Heart right ventricle (tissue), 16 donors: ENCODE measurements around the gene SLC38A2. TPM values are rescaled to one million over a fixed set of nuclear protein-coding genes. Genes with fewer than 3 reads are reported as not detected.

Experiments
- ATAC-seq, 8 donors: fragments of 200-7000 bp; cut with Tn5 transposase; one replicate each; pipeline ENCODE4 v1.9.1; 2020; ENCODE audit warnings: mild to moderate bottlenecking in 8 of 8, moderate library complexity in 8 of 8, moderate number of reproducible peaks in 1 of 8
- DNase-seq, 2 donors: peaks; one replicate each; pipeline ENCODE4 v3.0.0-alpha.2; 2020
- H3K27ac ChIP-seq, 10 donors: fragments of 200-600 bp; sonication (generic) in 2 of 10; one replicate each; pipeline versions ENCODE4 v1.5.0 to v1.8.0; 2020 to 2022; ENCODE audit warnings: mild to moderate bottlenecking in 3 of 10
- H3K27me3 ChIP-seq, 7 donors: fragments of 200-600 bp; one replicate each; pipeline ENCODE4 v1.8.0; 2021 to 2022; ENCODE audit warnings: mild to moderate bottlenecking in 2 of 7
- H3K36me3 ChIP-seq, 9 donors: fragments of 200-600 bp; sonication (generic) in 1 of 9; one replicate each; pipeline versions ENCODE4 v1.5.0 to v1.8.0; 2020 to 2022; ENCODE audit warnings: mild to moderate bottlenecking in 2 of 9
- H3K4me1 ChIP-seq, 9 donors: fragments of 200-600 bp; sonication (generic) in 1 of 9; one replicate each; pipeline versions ENCODE4 v1.5.0 to v1.8.0; 2020 to 2022; ENCODE audit warnings: mild to moderate bottlenecking in 4 of 9
- H3K4me3 ChIP-seq, 10 donors: fragments of 200-600 bp; sonication (generic) in 2 of 10; one replicate each; pipeline versions ENCODE4 v1.5.0 to v1.8.0; 2020 to 2022; ENCODE audit warnings: mild to moderate bottlenecking in 7 of 10, moderate library complexity in 2 of 10
- H3K9me3 ChIP-seq, 11 donors: fragments of 200-600 bp in 10 of 11; sonication (generic) in 2 of 11; one replicate each; pipeline versions ENCODE4 v1.5.0 to v1.8.0; 2013 to 2022; ENCODE audit warnings: mild to moderate bottlenecking in 2 of 11, control low read depth in 1 of 11, moderate library complexity in 1 of 11
- WGBS, 2 donors: extraction: QIAGEN DNeasy Blood & Tissue Kit; methylation state at CpG; one replicate each; pipeline ENCODE4 v1.1.7; 2013; ENCODE audit warnings: inconsistent platforms in 1 of 2; 5-methylcytosine and 5-hydroxymethylcytosine counted together
- intact Hi-C, 10 donors: fragments of 100-400 bp; cut with DNase I; formaldehyde crosslinking; loops; one replicate each; pipeline versions ENCODE4 v1.11.1 to v1.14.2; 2022
- polyA plus RNA-seq, 2 donors: library from polyadenylated mRNA; stranded (reverse); fragments of 200-250 nt; gene quantifications; one replicate each; pipeline ENCODE4 v1.2.3, GENCODE V29; 2013
- total RNA-seq, 10 donors: library from RNA; stranded (reverse); fragmentation: NEBNext Ultra II Directional in 3 of 10; extraction: Animal tissue kit (Norgen Biotek cat#: 25700) in 3 of 10; gene quantifications; one replicate each; pipeline versions ENCODE4 v1.2.1 to v1.2.4, GENCODE V29; 2021 to 2023
- TF ChIP-seq, protein P1 (sequence below), 9 donors: fragments of 200-600 bp; sonication (generic) in 2 of 9; IDR thresholded peaks; one replicate each; pipeline versions ENCODE4 v1.5.0 to v1.8.0; 2021 to 2022; ENCODE audit warnings: antibody characterized with exemption in 9 of 9, mild to moderate bottlenecking in 5 of 9, moderate library complexity in 1 of 9
- donor health status: Arrhythmogenic right ventricular cardiomyopathy.
- donor health status: ischemic (EF 13 %, LVEDD 7.1; RV severe dilation, severe dysfunction).
- donor health status: healthy with polysubstance abuse.
- donor health status: DM: no; HTN: yes; CAD: no.
- donor health status: DM: no; HTN: no; CAD: no.
- donor health status: ischemic (EF 25% LVEDD 6.9; RV normal size, moderate dysfunction).
- donor health status: ischemic (EF 25% LVEDD 5.7; RV mildly dilated, moderate dysfunction).
- donor health status: healthy.
- donor health status: DM: yes; HTN: yes; CAD: no.
- donor health status: Ischemic cardiomyopathy.
- donor health status: ischemic (EF 35%, LVEDD 5.7; RV mildly dilated, moderate dysfunction).
- donor health status: nonischemic (EF 11% LVEDD 7.7; RV severe dilation, severe dysfunction).
- donor health status: DM: yes; HTN: yes; CAD: no.
- donor health status: PGD.
- donor health status: ischemic (EF 29% LVEDD 5.4; RV normal size, mild dysfunction).
- donor health status: nonischemic (EF 23%, LVEDD 6.1; RV moderate dilation, normal function).

The SLC38A2 gene
- total and polyA plus RNA-seq, 12 donors = 65.3 to 203 (median 107) TPM

DNA sequence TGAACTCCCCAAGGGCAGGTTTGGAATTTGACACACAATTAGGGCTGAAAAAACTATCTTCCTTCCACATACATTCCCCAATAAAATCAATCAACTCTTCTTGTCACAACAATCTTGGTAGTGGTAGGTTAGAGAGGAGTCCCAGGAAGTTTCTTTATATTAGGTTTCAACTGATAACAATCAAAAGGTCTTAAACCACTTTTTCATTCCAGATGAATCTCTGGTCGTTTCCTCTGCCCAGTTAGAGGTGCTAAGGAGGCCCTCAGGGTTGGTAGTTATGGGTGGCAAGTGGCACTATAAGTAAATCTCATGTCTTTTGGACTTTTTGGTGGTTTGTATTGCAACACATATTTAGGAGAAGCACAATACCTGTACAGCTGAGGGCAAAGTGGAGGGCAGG lies 1.7 kb upstream of the SLC38A2 start:
- Histone ChIP-seq H3K27ac (peak overlapping the region in 1 of 10 donors; percentile 98), H3K9me3 (no peaks in the 10 kb centered on the region), H3K4me3 (no peak overlapping the region), H3K4me1 (peaks cover 10 to 28% (median 21%) of the 10 kb centered on the region in 9 donors), H3K27me3 (no peaks in the 10 kb centered on the region), H3K36me3 (peaks cover 0 to 19% (median 9%) of the 10 kb centered on the region in 9 donors)
- TF ChIP-seq, protein P1, sequence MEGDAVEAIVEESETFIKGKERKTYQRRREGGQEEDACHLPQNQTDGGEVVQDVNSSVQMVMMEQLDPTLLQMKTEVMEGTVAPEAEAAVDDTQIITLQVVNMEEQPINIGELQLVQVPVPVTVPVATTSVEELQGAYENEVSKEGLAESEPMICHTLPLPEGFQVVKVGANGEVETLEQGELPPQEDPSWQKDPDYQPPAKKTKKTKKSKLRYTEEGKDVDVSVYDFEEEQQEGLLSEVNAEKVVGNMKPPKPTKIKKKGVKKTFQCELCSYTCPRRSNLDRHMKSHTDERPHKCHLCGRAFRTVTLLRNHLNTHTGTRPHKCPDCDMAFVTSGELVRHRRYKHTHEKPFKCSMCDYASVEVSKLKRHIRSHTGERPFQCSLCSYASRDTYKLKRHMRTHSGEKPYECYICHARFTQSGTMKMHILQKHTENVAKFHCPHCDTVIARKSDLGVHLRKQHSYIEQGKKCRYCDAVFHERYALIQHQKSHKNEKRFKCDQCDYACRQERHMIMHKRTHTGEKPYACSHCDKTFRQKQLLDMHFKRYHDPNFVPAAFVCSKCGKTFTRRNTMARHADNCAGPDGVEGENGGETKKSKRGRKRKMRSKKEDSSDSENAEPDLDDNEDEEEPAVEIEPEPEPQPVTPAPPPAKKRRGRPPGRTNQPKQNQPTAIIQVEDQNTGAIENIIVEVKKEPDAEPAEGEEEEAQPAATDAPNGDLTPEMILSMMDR (IDR thresholded peaks at IDR 0.05) = no peak
- DNase-seq = no peak
- WGBS, 2 donors = 72 to 86% methylated on average over 1 of the region's 1 CpG
- no peak for ATAC-seq
- intact Hi-C loops = loop anchor here in 8 of 10 donors (5.0 to 10.0 kb wide), 7 partner anchors 98 to 382 kb away; partner anchors contain the start of gene SCAF11 (in 1 of the 8)

- Histone ChIP-seq H3K4me3 (peak overlapping the region; percentile 37 to 94 (median 88)), H3K4me1 (peaks cover 10 to 36% (median 28%) of the 10 kb centered on the region in 9 donors), H3K9me3 (no peaks in the 10 kb centered on the region), H3K27ac (peak overlapping the region; percentile 50 to 99 (median 98)), H3K36me3 (peaks cover 0 to 26% (median 17%) of the 10 kb centered on the region in 9 donors), H3K27me3 (no peaks in the 10 kb centered on the region)
- DNase-seq (peak; percentile 42 to 51), ATAC-seq (peak in 5 of 8 donors; percentile 3 to 21 (median 12))
- WGBS, 2 donors = 24 to 29% methylated on average over 37 of the region's 37 CpGs
- intact Hi-C loops = loop anchor here in 8 of 10 donors (2.0 to 10.0 kb wide), 8 partner anchors 99 to 381 kb away; partner anchors contain the start of gene SCAF11 (in 1 of the 8)
- TF ChIP-seq, protein P1 (IDR thresholded peaks at IDR 0.05) = peak in 3 of 9 donors; percentile 23 to 32 (median 31)
Observed at GRCh38 chr12:46373301-46374296, 1.0 kb upstream of the SLC38A2 start.

- TF ChIP-seq, protein P1 (IDR thresholded peaks at IDR 0.05) = no peak
- Histone ChIP-seq H3K36me3 (peaks cover 0 to 43% (median 32%) of the 10 kb centered on the region in 9 donors), H3K4me3 (peak overlapping the region; percentile 73 to 98 (median 89)), H3K9me3 (no peaks in the 10 kb centered on the region), H3K4me1 (peaks cover 16 to 52% (median 45%) of the 10 kb centered on the region in 9 donors), H3K27ac (peak overlapping the region; percentile 94 to 99 (median 98)), H3K27me3 (no peaks in the 10 kb centered on the region)
- peak; percentile 59 to 71 for DNase-seq
- ATAC-seq = peak; percentile 41 to 77 (median 50)
- 0% methylated on average over 74 of the region's 74 CpGs for WGBS, 2 donors
- intact Hi-C loops = loop anchor here in 9 of 10 donors (1.0 to 10.0 kb wide), 10 partner anchors 11 to 380 kb away; partner anchors contain the start of gene SCAF11 (in 1 of the 9)
Observed at GRCh38 chr12:46371718-46372543, 642 bp downstream of the SLC38A2 start.
